Right lobe of liver (tissue), 6 donors: ENCODE results near the gene NEU1. TPM values are rescaled to one million over a fixed set of nuclear protein-coding genes. Genes with fewer than 3 reads are reported as not detected.
"Not testable (repeated sequence)": the region's sequence is repeated elsewhere in the genome, so short reads cannot be mapped to it uniquely, and the experiment has no call there.

Experiments
- ATAC-seq, 4 donors: fragments of 200-7000 bp; cut with Tn5 transposase; one replicate each; pipeline ENCODE4 v1.9.1; 2020; ENCODE audit warnings: mild to moderate bottlenecking in 4 of 4, moderate library complexity in 4 of 4
- DNase-seq, 3 donors: peaks; one replicate each; pipeline ENCODE4 v3.0.0-alpha.2; 2020
- H3K27ac ChIP-seq, 3 donors: fragments of 200-600 bp; one replicate each; pipeline ENCODE4 v1.8.0; 2022
- H3K27me3 ChIP-seq, 2 donors: fragments of 200-600 bp; one replicate each; pipeline ENCODE4 v1.8.0; 2022
- H3K36me3 ChIP-seq, 4 donors: fragments of 200-600 bp; sonication (generic) in 1 of 4; one replicate each; pipeline versions ENCODE4 v1.5.1 to v1.8.0; 2017 to 2022; ENCODE audit warnings: control low read depth in 1 of 4
- H3K4me1 ChIP-seq, 4 donors: fragments of 200-600 bp; sonication (generic) in 1 of 4; one replicate each; pipeline versions ENCODE4 v1.5.1 to v1.8.0; 2017 to 2022; ENCODE audit warnings: control low read depth in 1 of 4
- H3K4me3 ChIP-seq, 3 donors: fragments of 200-600 bp; one replicate each; pipeline ENCODE4 v1.8.0; 2022
- H3K9me3 ChIP-seq, 4 donors: fragments of 200-600 bp; sonication (generic) in 1 of 4; one replicate each; pipeline versions ENCODE4 v1.5.1 to v1.8.0; 2017 to 2022; ENCODE audit warnings: control low read depth in 1 of 4
- POLR2A ChIP-seq: fragments of 450-650 bp; IDR thresholded peaks from one replicate; pipeline ENCODE4 v1.6.1; 2017; ENCODE audit warnings: antibody characterized with exemption, mild to moderate bottlenecking
- WGBS: methylation state at CpG from one replicate; pipeline ENCODE4 v1.1.6; 2018; ENCODE audit warnings: low coverage, low lambda C conversion rate; ENCODE audit not compliant: insufficient coverage; ENCODE audit errors: missing lambda C conversion rate; 5-methylcytosine and 5-hydroxymethylcytosine counted together
- intact Hi-C, 2 donors: fragments of 100-400 bp; cut with DNase I; formaldehyde crosslinking; loops; one replicate each; pipeline versions ENCODE4 v1.11.2 to v1.14.1; 2022
- total RNA-seq, 6 experiments: library from RNA; depleted of rRNA in 2 of 6; stranded (reverse); fragments of >200 nt in 2 of 6; fragmentation: NEBNext Ultra II Directional in 3 of 6; extraction: Animal tissue kit (Norgen Biotek cat#: 25700) in 3 of 6; gene quantifications; one replicate each; pipeline versions ENCODE4 v1.1.0 to v1.2.4, GENCODE V29; 2016 to 2023
- TF ChIP-seq, protein P1 (sequence below), 4 donors: fragments of 200-600 bp in 3 of 4; fragments of 450-650 bp in 1 of 4; IDR thresholded peaks; one replicate each; pipeline versions ENCODE4 v1.5.1 to v1.8.0; 2016 to 2022; ENCODE audit warnings: antibody characterized with exemption in 4 of 4, mild to moderate bottlenecking in 2 of 4
- donor health status: DM: no; HTN: yes; CAD: no.
- donor health status: DM: no; HTN: no; CAD: no.
- donor health status: DM: no; HTN: no; CAD: no.
- donor health status: DM: no; HTN: yes; CAD: no.
- donor health status: DM: no; HTN: yes; CAD: no.

NEU1 gene
- total RNA-seq, 6 experiments from 2014 or later, result 20.3 to 44.8 (median 34.1) TPM

- TF ChIP-seq, protein P1, sequence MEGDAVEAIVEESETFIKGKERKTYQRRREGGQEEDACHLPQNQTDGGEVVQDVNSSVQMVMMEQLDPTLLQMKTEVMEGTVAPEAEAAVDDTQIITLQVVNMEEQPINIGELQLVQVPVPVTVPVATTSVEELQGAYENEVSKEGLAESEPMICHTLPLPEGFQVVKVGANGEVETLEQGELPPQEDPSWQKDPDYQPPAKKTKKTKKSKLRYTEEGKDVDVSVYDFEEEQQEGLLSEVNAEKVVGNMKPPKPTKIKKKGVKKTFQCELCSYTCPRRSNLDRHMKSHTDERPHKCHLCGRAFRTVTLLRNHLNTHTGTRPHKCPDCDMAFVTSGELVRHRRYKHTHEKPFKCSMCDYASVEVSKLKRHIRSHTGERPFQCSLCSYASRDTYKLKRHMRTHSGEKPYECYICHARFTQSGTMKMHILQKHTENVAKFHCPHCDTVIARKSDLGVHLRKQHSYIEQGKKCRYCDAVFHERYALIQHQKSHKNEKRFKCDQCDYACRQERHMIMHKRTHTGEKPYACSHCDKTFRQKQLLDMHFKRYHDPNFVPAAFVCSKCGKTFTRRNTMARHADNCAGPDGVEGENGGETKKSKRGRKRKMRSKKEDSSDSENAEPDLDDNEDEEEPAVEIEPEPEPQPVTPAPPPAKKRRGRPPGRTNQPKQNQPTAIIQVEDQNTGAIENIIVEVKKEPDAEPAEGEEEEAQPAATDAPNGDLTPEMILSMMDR (IDR thresholded peaks at IDR 0.05), result no peak
- no peak for TF ChIP-seq POLR2A
- WGBS, result 97% methylated on average over 9 of the region's 9 CpGs
- ATAC-seq, result no peak
- DNase-seq, result no peak
- intact Hi-C loops, result no loop called here
- H3K36me3 ChIP-seq, result peaks cover 11 to 41% (median 24%) of the 10 kb centered on the region in 4 donors
- H3K4me3 ChIP-seq, result no peak overlapping the region
- no peak overlapping the region for H3K27ac ChIP-seq
- H3K9me3 ChIP-seq, result no peaks in the 10 kb centered on the region
- H3K4me1 ChIP-seq, result peaks cover 0 to 14% (median 4%) of the 10 kb centered on the region in 4 donors
- no peaks in the 10 kb centered on the region for H3K27me3 ChIP-seq
Measured at GRCh38 chr6:31842053-31842452, 20.6 kb downstream of the NEU1 start.

DNA sequence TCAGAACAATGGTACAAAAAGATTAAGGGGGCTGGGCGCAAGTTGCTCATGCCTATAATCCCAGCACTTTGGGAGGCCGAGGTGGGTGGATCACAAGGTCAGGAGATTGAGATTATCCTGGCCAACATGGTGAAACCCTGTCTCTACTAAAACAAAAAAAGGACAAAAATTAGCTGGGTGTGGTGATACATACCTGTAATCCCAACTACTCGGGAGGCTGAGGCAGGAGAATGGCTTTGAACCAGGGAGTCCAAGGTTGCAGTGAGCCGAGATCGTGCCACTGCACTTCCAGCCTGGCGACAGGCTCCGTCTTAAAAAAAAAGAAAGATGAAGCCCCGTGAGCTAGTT, 22.9 kb downstream of the NEU1 start:
- not testable (repeated sequence) for H3K27me3 ChIP-seq, H3K9me3 ChIP-seq, H3K4me3 ChIP-seq, DNase-seq, H3K27ac ChIP-seq, ATAC-seq
- WGBS, result 86% methylated on average over 8 of the region's 8 CpGs
- intact Hi-C loops, result loop anchor here (10.0 kb wide), 1 partner anchor 65 kb away; the partner anchor contains the start of gene VWA7 (in 2 of the 2)
- Histone ChIP-seq H3K36me3 (peaks cover 11 to 41% (median 24%) of the 10 kb centered on the region in 4 donors), H3K4me1 (peaks cover 0 to 27% (median 10%) of the 10 kb centered on the region in 4 donors)

DNA sequence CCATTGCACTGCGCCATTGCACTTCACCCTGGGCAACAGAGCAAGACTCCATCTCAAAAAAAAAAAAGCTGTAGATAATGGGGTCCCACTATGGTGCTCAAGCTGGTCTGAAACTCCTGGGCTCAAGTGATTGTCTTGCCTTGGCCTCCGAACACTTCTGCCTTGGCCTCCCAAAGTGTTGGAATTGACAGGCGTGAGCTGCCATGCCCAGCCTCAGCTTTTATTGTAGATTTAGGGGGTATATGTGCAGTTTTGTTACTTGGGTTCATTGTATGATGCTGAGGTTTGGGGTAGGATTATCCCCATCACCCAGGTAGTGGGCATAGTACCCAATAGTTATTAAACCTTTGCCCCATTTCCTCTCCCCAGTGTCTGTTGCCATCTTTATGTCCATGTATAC, 23.7 kb downstream of the NEU1 start:
- TF ChIP-seq POLR2A, result no peak
- TF ChIP-seq, protein P1 (IDR thresholded peaks at IDR 0.05), result no peak
- Histone ChIP-seq H3K4me1 (peaks cover 0 to 27% (median 11%) of the 10 kb centered on the region in 4 donors), H3K27me3 (no peaks in the 10 kb centered on the region), H3K4me3 (no peak overlapping the region), H3K27ac (no peak overlapping the region), H3K9me3 (no peaks in the 10 kb centered on the region), H3K36me3 (peaks cover 11 to 41% (median 24%) of the 10 kb centered on the region in 4 donors)
- 67% methylated on average over 1 of the region's 3 CpGs for WGBS
- ATAC-seq, result no peak
- intact Hi-C loops, result loop anchor here (10.0 kb wide), 1 partner anchor 64 kb away; the partner anchor contains the start of gene VWA7 (in 2 of the 2)
- DNase-seq, result no peak

DNA sequence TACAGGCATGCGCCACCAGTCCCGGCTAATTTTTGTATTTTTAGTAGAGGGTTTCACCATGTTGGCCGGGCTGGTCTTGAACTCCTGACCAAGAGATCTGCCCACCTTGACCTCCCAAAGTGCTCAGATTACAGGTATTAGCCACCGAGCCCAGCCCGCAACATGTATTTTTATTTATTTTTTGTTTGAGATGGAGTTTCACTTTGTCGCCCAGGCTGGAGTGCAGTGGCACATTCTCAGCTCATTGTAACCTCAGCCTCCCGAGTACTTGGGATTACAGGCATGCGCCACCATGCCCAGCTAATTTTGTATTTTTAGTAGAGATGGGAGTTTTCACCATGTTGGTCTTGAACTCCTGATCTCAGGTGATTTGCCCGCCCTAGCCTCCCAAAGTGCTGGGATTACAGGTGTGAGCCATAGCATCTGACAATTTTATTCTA, 24.5 kb downstream of the NEU1 start:
- H3K27ac ChIP-seq, H3K4me3 ChIP-seq: not testable (repeated sequence)
- 94% methylated on average over 8 of the region's 9 CpGs for WGBS

GRCh38 chr6:31837369-31838113, 25.1 kb downstream of the NEU1 start:
- peaks cover 0 to 32% (median 13%) of the 10 kb centered on the region in 4 donors for H3K4me1 ChIP-seq
- ATAC-seq (no peak), DNase-seq (no peak)
- no peaks in the 10 kb centered on the region for H3K27me3 ChIP-seq
- no peaks in the 10 kb centered on the region for H3K9me3 ChIP-seq
- peak overlapping the region in 2 of 3 donors; percentile 20 to 94 for H3K27ac ChIP-seq
- intact Hi-C loops, result loop anchor here (10.0 kb wide), 1 partner anchor 63 kb away; the partner anchor contains the start of gene VWA7 (in 2 of the 2)
- peak overlapping the region in 1 of 3 donors; percentile 21 for H3K4me3 ChIP-seq
- peaks cover 11 to 41% (median 24%) of the 10 kb centered on the region in 4 donors for H3K36me3 ChIP-seq
- 27% methylated on average over 1 of the region's 1 CpG for WGBS
- TF ChIP-seq, protein P1 (IDR thresholded peaks at IDR 0.05), result no peak
- no peak for TF ChIP-seq POLR2A

More for the DNA sequence above, 24.5 kb downstream of the NEU1 start:
- not testable (repeated sequence) for ATAC-seq, H3K9me3 ChIP-seq, H3K27me3 ChIP-seq, DNase-seq
- peaks cover 0 to 28% (median 13%) of the 10 kb centered on the region in 4 donors for H3K4me1 ChIP-seq
- intact Hi-C loops, result loop anchor here (10.0 kb wide), 1 partner anchor 63 kb away; the partner anchor contains the start of gene VWA7 (in 2 of the 2)
- peaks cover 11 to 41% (median 24%) of the 10 kb centered on the region in 4 donors for H3K36me3 ChIP-seq
